Uterine smooth muscle cell (primary cell): Measurements from ENCODE around the gene AIG1. TPM values are rescaled to one million over a fixed set of nuclear protein-coding genes. Genes with fewer than 3 reads are reported as not detected.

Source experiments
- total RNA-seq: library from RNA; depleted of rRNA; stranded (reverse); fragments of >200 nt; gene quantifications from 2 replicates; pipeline ENCODE4 v1.2.3, GENCODE V29; 2014

Gene AIG1, protein sequence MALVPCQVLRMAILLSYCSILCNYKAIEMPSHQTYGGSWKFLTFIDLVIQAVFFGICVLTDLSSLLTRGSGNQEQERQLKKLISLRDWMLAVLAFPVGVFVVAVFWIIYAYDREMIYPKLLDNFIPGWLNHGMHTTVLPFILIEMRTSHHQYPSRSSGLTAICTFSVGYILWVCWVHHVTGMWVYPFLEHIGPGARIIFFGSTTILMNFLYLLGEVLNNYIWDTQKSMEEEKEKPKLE
- 15.2 and 27.9 TPM in 2 replicates for total RNA-seq

DNA sequence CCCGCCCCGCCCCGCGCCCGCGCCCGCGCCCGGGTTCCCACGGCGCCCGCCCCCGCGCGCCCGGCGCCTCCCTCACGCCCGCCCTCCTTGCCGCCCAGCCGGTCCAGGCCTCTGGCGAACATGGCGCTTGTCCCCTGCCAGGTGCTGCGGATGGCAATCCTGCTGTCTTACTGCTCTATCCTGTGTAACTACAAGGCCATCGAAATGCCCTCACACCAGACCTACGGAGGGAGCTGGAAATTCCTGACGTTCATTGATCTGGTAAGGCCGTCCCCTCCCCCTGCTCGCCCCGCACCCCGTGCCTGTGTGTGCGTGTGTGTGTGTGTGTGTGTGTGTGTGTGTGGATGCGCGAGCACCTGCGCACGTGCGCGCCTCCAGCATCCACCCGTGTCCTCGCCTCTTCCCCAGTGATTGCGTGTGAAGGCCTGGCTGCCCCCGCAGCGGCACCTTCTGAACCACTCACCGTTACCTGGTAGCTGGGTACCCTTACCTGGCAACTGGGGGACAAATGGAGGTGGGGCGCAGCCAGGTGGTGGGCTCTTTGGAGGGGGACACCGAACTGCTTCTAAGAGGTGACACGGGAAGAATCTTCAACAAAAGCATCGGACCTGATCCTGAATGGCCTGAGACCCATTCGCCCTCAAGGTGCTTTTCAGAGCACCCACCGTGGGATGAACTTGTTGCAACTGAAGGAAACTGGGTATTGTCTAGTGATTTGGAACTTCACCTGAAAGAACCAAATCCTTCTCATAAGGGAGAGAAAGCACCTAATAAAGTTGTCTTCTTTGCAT lies at the start of gene AIG1:
AIG1 (plus strand) TSS at position 84 of the 791 bp plus-strand sequence; CDS start at position 121, 37 bp downstream.

Other genes starting within 250 kb of the AIG1 start
- gene HIVEP2, start 115.7 kb upstream of the AIG1 start, total RNA-seq = 10.2 and 16.6 TPM in 2 replicates